GM12875 (cell line): ENCODE measurements around the gene RPL21.
"Not testable (repeated sequence)": the region's sequence is repeated elsewhere in the genome, so short reads cannot be mapped to it uniquely, and the experiment has no call there.

ENCODE experiments used
- H3K4me3 ChIP-seq: one replicate; pipeline ENCODE4 v1.5.1; 2011; ENCODE audit warnings: low read depth, low read length, control low read depth
- CTCF ChIP-seq: IDR thresholded peaks from 2 replicates; pipeline ENCODE4 v1.5.1; 2011; ENCODE audit warnings: low read depth, mild to moderate bottlenecking, control low read depth, inconsistent platforms, low read length, moderate library complexity, borderline replicate concordance; ENCODE audit not compliant: insufficient read depth

RPL21 gene

GRCh38 chr13:27295660-27296059 is 44.3 kb downstream of the RPL21 start:
- TF ChIP-seq CTCF = no peak
- H3K4me3 ChIP-seq = no peak overlapping the region

DNA sequence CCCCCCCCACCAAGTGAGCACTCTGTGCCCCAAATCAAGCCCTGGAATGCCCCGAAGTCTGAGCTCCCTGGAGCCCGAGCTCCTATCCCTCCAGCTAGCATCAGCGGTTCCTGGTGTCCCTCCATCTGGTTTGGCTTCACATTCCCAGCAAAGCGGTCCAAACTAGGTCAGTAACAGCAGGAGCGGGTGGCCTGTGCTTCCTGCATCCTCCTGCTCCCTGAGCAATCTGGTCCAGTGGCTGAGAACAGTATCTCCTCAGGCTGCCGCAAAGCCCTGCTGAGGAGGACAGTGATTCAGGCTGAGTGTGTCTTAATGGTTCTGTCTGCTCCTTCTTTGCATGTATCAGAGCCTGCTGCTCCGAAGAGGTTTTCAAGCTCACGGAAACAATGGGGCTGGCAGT is 45.1 kb downstream of the RPL21 start:
- no peak overlapping the region for H3K4me3 ChIP-seq
- TF ChIP-seq CTCF = no peak

GRCh38 chr13:27298849-27299248 is 47.5 kb downstream of the RPL21 start:
- H3K4me3 ChIP-seq = no peak overlapping the region
- TF ChIP-seq CTCF = no peak

DNA sequence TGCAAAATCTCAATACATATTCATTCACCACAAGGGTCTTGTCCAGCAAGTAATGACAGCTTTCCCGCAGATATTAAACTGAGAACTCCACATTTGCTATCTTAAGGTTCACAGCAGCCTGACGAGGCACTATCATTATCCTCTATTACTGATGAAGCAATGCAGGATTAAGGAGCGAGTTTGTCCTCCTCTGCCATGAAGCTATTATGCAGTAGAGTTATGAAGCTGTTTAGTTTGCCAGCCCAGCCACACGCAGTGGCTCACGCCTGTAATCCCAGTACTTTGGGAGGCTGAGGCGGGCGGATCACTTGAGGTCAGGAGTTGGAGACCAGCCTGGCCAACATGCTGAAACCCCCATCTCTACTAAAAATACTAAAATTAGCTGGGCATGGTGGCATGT is 49.0 kb downstream of the RPL21 start:
- H3K4me3 ChIP-seq = not testable (repeated sequence)

- no peak overlapping the region for H3K4me3 ChIP-seq
- no peak for TF ChIP-seq CTCF
These were observed 49.7 kb downstream of the RPL21 start for GRCh38 chr13:27300941-27301586.

GRCh38 chr13:27302643-27303262 is 51.4 kb downstream of the RPL21 start:
- TF ChIP-seq CTCF = no peak
- H3K4me3 ChIP-seq = no peak overlapping the region

- no peak for TF ChIP-seq CTCF
- H3K4me3 ChIP-seq = no peak overlapping the region
These were observed 52.7 kb downstream of the RPL21 start for GRCh38 chr13:27304099-27304498.
